ENCODE data around the gene SECISBP2.

The SECISBP2 gene

GRCh38 chr9:89367281-89367680, 49.0 kb downstream of the SECISBP2 start:
- no peak overlapping the region for H3K14ac ChIP-seq (ENCODE audit: low read length)
- no peak overlapping the region for H2BK12ac ChIP-seq (ENCODE audit: low read length)
- H4K91ac ChIP-seq (ENCODE audit: low read depth, low read length, poor library complexity), result no peak overlapping the region
- H2BK15ac ChIP-seq (ENCODE audit: low read length), result no peak overlapping the region
- no peaks in the 10 kb centered on the region for H3K27me3 ChIP-seq (ENCODE audit: control insufficient read depth in 3 of 3, insufficient read depth in 3 of 3, low read depth in 1 of 3, low read length in 3 of 3)
- no peak overlapping the region for H3K9ac ChIP-seq (ENCODE audit: low read depth, low read length, poor library complexity)
- no peak overlapping the region for H2BK120ac ChIP-seq (ENCODE audit: low read depth, low read length)
- no peak overlapping the region for H2BK5ac ChIP-seq (ENCODE audit: low read length)
- no peak for DNase-seq (ENCODE audit: low spot score)
- no peak overlapping the region for H4K8ac ChIP-seq (ENCODE audit: low read depth, low read length)
- peaks cover 0 to 5% of the 10 kb centered on the region in 2 donors for H3K9me3 ChIP-seq (replicated peaks in 1 of 2; ENCODE audit: control insufficient read depth in 2 of 2, insufficient read depth in 1 of 2, low read depth in 1 of 2, low read length in 2 of 2)
- H2AK5ac ChIP-seq (ENCODE audit: low read depth, low read length), result no peak overlapping the region
- H3K27ac ChIP-seq (replicated peaks; ENCODE audit: low read length), result no peak overlapping the region
- WGBS, 2 donors (ENCODE audit: extremely low coverage in 2 of 2, insufficient read length in 2 of 2, insufficient replicate concordance in 1 of 2), result no CpG with 5 or more reads among the region's 4 CpGs
- H3K4me3 ChIP-seq (ENCODE audit: low read length in 2 of 2), result no peak overlapping the region
- H3K79me1 ChIP-seq (ENCODE audit: low read depth, low read length), result peaks cover 1% of the 10 kb centered on the region
- no peak overlapping the region for H3K18ac ChIP-seq (ENCODE audit: low read length)
- H3K4me2 ChIP-seq (ENCODE audit: insufficient read depth, low read length, poor library complexity, severe bottlenecking), result no peak overlapping the region
- no peaks in the 10 kb centered on the region for H3K4me1 ChIP-seq (ENCODE audit: control insufficient read depth in 2 of 2, insufficient read depth in 1 of 2, low read depth in 1 of 2, low read length in 2 of 2)
- H3K4ac ChIP-seq (ENCODE audit: low read length), result no peak overlapping the region
- H2AFZ ChIP-seq (ENCODE audit: low read length), result no peak overlapping the region
- H3K36me3 ChIP-seq (replicated peaks in 1 of 2; ENCODE audit: control insufficient read depth in 2 of 2, insufficient read depth in 2 of 2, low read length in 2 of 2), result peaks cover 4 to 10% of the 10 kb centered on the region in 2 donors
- H3K23ac ChIP-seq (ENCODE audit: low read depth, low read length, poor library complexity), result no peak overlapping the region

- Histone ChIP-seq H3K18ac (ENCODE audit: low read length) (peak overlapping the region; percentile 25), H3K27me3 (ENCODE audit: control insufficient read depth in 3 of 3, insufficient read depth in 3 of 3, low read depth in 1 of 3, low read length in 3 of 3) (no peaks in the 10 kb centered on the region), H2AK5ac (ENCODE audit: low read depth, low read length) (no peak overlapping the region), H2BK120ac (ENCODE audit: low read depth, low read length) (no peak overlapping the region), H3K27ac (replicated peaks; ENCODE audit: low read length) (no peak overlapping the region), H3K4me2 (ENCODE audit: insufficient read depth, low read length, poor library complexity, severe bottlenecking) (no peak overlapping the region), H3K4ac (ENCODE audit: low read length) (no peak overlapping the region), H3K4me1 (ENCODE audit: control insufficient read depth in 2 of 2, insufficient read depth in 1 of 2, low read depth in 1 of 2, low read length in 2 of 2) (no peaks in the 10 kb centered on the region), H3K9me3 (replicated peaks in 1 of 2; ENCODE audit: control insufficient read depth in 2 of 2, insufficient read depth in 1 of 2, low read depth in 1 of 2, low read length in 2 of 2) (peaks cover 0 to 5% of the 10 kb centered on the region in 2 donors), H3K23ac (ENCODE audit: low read depth, low read length, poor library complexity) (no peak overlapping the region), H4K8ac (ENCODE audit: low read depth, low read length) (no peak overlapping the region), H3K36me3 (replicated peaks in 1 of 2; ENCODE audit: control insufficient read depth in 2 of 2, insufficient read depth in 2 of 2, low read length in 2 of 2) (peaks cover 4% of the 10 kb centered on the region in 2 donors), H3K79me1 (ENCODE audit: low read depth, low read length) (peaks cover 1% of the 10 kb centered on the region), H3K9ac (ENCODE audit: low read depth, low read length, poor library complexity) (no peak overlapping the region), H3K4me3 (ENCODE audit: low read length in 2 of 2) (no peak overlapping the region), H4K91ac (ENCODE audit: low read depth, low read length, poor library complexity) (no peak overlapping the region), H2BK12ac (ENCODE audit: low read length) (peak overlapping the region; percentile 63), H3K14ac (ENCODE audit: low read length) (peak overlapping the region; percentile 32), H2BK15ac (ENCODE audit: low read length) (no peak overlapping the region), H2BK5ac (ENCODE audit: low read length) (no peak overlapping the region), H2AFZ (ENCODE audit: low read length) (no peak overlapping the region)
- no CpG with 5 or more reads among the region's 14 CpGs for WGBS, 2 donors (ENCODE audit: extremely low coverage in 2 of 2, insufficient read length in 2 of 2, insufficient replicate concordance in 1 of 2)
- no peak for DNase-seq (ENCODE audit: low spot score)
Observed at GRCh38 chr9:89367726-89368437, 49.6 kb downstream of the SECISBP2 start.

- no peak overlapping the region for H2BK120ac ChIP-seq (ENCODE audit: low read depth, low read length)
Observed at GRCh38 chr9:89368550-89368949, 50.2 kb downstream of the SECISBP2 start.

GRCh38 chr9:89368978-89369377, 50.7 kb downstream of the SECISBP2 start:
- Histone ChIP-seq H3K9ac (ENCODE audit: low read depth, low read length, poor library complexity) (no peak overlapping the region), H3K4me3 (ENCODE audit: low read length in 2 of 2) (no peak overlapping the region), H3K14ac (ENCODE audit: low read length) (no peak overlapping the region), H3K4ac (ENCODE audit: low read length) (no peak overlapping the region), H2BK12ac (ENCODE audit: low read length) (no peak overlapping the region), H3K79me1 (ENCODE audit: low read depth, low read length) (peaks cover 1% of the 10 kb centered on the region), H3K9me3 (replicated peaks in 1 of 2; ENCODE audit: control insufficient read depth in 2 of 2, insufficient read depth in 1 of 2, low read depth in 1 of 2, low read length in 2 of 2) (peaks cover 0 to 5% of the 10 kb centered on the region in 2 donors), H3K27me3 (ENCODE audit: control insufficient read depth in 3 of 3, insufficient read depth in 3 of 3, low read depth in 1 of 3, low read length in 3 of 3) (no peaks in the 10 kb centered on the region), H2BK5ac (ENCODE audit: low read length) (no peak overlapping the region), H3K36me3 (replicated peaks in 1 of 2; ENCODE audit: control insufficient read depth in 2 of 2, insufficient read depth in 2 of 2, low read length in 2 of 2) (peaks cover 0 to 2% of the 10 kb centered on the region in 2 donors), H3K18ac (ENCODE audit: low read length) (peak overlapping the region; percentile 78), H4K91ac (ENCODE audit: low read depth, low read length, poor library complexity) (no peak overlapping the region), H2BK15ac (ENCODE audit: low read length) (no peak overlapping the region), H4K8ac (ENCODE audit: low read depth, low read length) (no peak overlapping the region), H3K4me2 (ENCODE audit: insufficient read depth, low read length, poor library complexity, severe bottlenecking) (no peak overlapping the region), H3K23ac (ENCODE audit: low read depth, low read length, poor library complexity) (no peak overlapping the region), H2AFZ (ENCODE audit: low read length) (no peak overlapping the region), H2BK120ac (ENCODE audit: low read depth, low read length) (no peak overlapping the region), H3K27ac (replicated peaks; ENCODE audit: low read length) (no peak overlapping the region), H2AK5ac (ENCODE audit: low read depth, low read length) (no peak overlapping the region), H3K4me1 (ENCODE audit: control insufficient read depth in 2 of 2, insufficient read depth in 1 of 2, low read depth in 1 of 2, low read length in 2 of 2) (no peaks in the 10 kb centered on the region)
- WGBS, 2 donors (ENCODE audit: extremely low coverage in 2 of 2, insufficient read length in 2 of 2, insufficient replicate concordance in 1 of 2), result no CpG with 5 or more reads among the region's 8 CpGs
- no peak for DNase-seq (ENCODE audit: low spot score)

More at GRCh38 chr9:89368550-89368949, 50.2 kb downstream of the SECISBP2 start:
- no peak overlapping the region for H4K8ac ChIP-seq (ENCODE audit: low read depth, low read length)
- H2BK12ac ChIP-seq (ENCODE audit: low read length), result no peak overlapping the region
- no peak overlapping the region for H3K27ac ChIP-seq (replicated peaks; ENCODE audit: low read length)
- peak overlapping the region; percentile 78 for H3K18ac ChIP-seq (ENCODE audit: low read length)
- no CpG with 5 or more reads among the region's 7 CpGs for WGBS, 2 donors (ENCODE audit: extremely low coverage in 2 of 2, insufficient read length in 2 of 2, insufficient replicate concordance in 1 of 2)
- H3K4me1 ChIP-seq (ENCODE audit: control insufficient read depth in 2 of 2, insufficient read depth in 1 of 2, low read depth in 1 of 2, low read length in 2 of 2), result no peaks in the 10 kb centered on the region
- H3K4ac ChIP-seq (ENCODE audit: low read length), result no peak overlapping the region
- H3K14ac ChIP-seq (ENCODE audit: low read length), result no peak overlapping the region
- no peak for DNase-seq (ENCODE audit: low spot score)
- no peak overlapping the region for H2AK5ac ChIP-seq (ENCODE audit: low read depth, low read length)
- no peak overlapping the region for H2AFZ ChIP-seq (ENCODE audit: low read length)
- H3K4me2 ChIP-seq (ENCODE audit: insufficient read depth, low read length, poor library complexity, severe bottlenecking), result no peak overlapping the region
- H3K23ac ChIP-seq (ENCODE audit: low read depth, low read length, poor library complexity), result no peak overlapping the region
- peaks cover 0 to 4% of the 10 kb centered on the region in 2 donors for H3K36me3 ChIP-seq (replicated peaks in 1 of 2; ENCODE audit: control insufficient read depth in 2 of 2, insufficient read depth in 2 of 2, low read length in 2 of 2)
- no peak overlapping the region for H2BK5ac ChIP-seq (ENCODE audit: low read length)
- no peak overlapping the region for H4K91ac ChIP-seq (ENCODE audit: low read depth, low read length, poor library complexity)
- peaks cover 1% of the 10 kb centered on the region for H3K79me1 ChIP-seq (ENCODE audit: low read depth, low read length)
- H3K4me3 ChIP-seq (ENCODE audit: low read length in 2 of 2), result peak overlapping the region in 1 of 2 donors; percentile 15
- no peaks in the 10 kb centered on the region for H3K27me3 ChIP-seq (ENCODE audit: control insufficient read depth in 3 of 3, insufficient read depth in 3 of 3, low read depth in 1 of 3, low read length in 3 of 3)
- no peak overlapping the region for H2BK15ac ChIP-seq (ENCODE audit: low read length)
- no peak overlapping the region for H3K9ac ChIP-seq (ENCODE audit: low read depth, low read length, poor library complexity)
- peaks cover 0 to 5% of the 10 kb centered on the region in 2 donors for H3K9me3 ChIP-seq (replicated peaks in 1 of 2; ENCODE audit: control insufficient read depth in 2 of 2, insufficient read depth in 1 of 2, low read depth in 1 of 2, low read length in 2 of 2)
